ENCODE results near the gene GLIPR2.

DNA sequence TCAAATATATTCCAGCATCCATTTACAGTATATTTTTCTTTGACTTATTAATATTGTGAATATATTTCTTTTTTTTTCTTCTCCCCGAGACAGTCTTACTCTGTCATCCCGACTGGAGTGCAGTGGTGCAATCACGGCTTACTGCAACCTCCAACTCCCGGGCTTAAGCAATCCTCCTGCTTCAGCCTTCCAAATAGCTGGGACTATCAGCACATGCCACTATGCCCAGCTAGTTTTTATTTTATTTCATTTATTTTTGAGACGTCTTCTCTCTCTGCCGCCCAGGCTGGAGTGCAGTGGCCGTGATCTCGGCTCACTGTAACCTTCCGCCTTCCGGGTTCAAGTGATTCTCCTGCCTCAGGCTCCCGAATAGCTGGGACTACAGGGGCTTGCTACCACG lies 7.4 kb upstream of the GLIPR2 start:
- TF ChIP-seq, protein P1, sequence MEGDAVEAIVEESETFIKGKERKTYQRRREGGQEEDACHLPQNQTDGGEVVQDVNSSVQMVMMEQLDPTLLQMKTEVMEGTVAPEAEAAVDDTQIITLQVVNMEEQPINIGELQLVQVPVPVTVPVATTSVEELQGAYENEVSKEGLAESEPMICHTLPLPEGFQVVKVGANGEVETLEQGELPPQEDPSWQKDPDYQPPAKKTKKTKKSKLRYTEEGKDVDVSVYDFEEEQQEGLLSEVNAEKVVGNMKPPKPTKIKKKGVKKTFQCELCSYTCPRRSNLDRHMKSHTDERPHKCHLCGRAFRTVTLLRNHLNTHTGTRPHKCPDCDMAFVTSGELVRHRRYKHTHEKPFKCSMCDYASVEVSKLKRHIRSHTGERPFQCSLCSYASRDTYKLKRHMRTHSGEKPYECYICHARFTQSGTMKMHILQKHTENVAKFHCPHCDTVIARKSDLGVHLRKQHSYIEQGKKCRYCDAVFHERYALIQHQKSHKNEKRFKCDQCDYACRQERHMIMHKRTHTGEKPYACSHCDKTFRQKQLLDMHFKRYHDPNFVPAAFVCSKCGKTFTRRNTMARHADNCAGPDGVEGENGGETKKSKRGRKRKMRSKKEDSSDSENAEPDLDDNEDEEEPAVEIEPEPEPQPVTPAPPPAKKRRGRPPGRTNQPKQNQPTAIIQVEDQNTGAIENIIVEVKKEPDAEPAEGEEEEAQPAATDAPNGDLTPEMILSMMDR (IDR thresholded peaks at IDR 0.05) = no peak
- no peak for TF ChIP-seq POLR2A (IDR thresholded peaks at IDR 0.05)

Data from ovary (tissue), 3 donors.